HG03469 (cell line): ENCODE data around the gene HMOX2.

Source experiments
- ATAC-seq: cut with Tn5 transposase; IDR thresholded peaks from one replicate; pipeline ENCODE4 v1.9.1; 2021; ENCODE audit warnings: mild to moderate bottlenecking, moderate library complexity, moderate number of reproducible peaks; ENCODE audit not compliant: unreplicated experiment

The HMOX2 gene

DNA sequence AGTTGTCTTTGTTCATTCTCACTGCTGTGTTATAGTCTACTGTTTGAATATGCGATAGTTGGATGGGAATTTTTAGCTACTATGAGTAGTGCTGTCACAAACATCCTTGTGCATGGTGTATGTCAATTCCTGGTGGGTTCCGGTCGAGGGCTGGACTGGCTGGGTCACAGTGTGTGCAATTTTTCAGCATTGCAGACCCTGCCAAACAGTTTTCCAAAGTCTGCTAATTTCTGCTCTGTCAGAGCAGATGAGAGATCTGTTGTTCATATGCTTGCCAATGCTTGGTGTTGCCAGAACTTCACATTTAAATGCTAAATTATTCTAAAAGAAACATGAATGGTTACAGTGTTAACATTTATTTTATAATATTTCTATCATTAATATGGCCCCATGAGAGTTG, 76.3 kb downstream of the HMOX2 start:
- ATAC-seq = no peak

DNA sequence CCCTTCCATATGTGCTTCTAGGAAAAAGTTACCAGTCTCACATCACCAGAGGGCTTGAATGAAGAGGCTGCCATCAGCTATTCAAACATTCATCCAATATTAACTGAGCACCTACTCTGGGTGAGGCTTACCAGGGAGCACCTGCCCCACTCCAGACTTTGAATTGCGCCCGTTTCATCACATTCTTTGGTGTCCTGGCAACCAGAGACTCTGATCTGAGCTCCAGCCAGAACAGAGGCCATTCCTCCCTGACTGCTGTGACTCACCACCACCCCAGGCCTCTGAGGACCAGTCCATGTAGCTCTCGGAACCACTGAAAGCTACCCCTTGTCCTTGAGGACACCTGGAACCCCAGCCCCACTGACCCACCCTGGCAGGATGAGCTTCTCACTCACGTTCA, 79.9 kb downstream of the HMOX2 start, which contains the start of gene C16orf96:
TSS of gene C16orf96 (plus strand) at position 229 of the 400 bp plus-strand sequence. CDS start at position 379, 150 bp downstream.
- no peak for ATAC-seq

DNA sequence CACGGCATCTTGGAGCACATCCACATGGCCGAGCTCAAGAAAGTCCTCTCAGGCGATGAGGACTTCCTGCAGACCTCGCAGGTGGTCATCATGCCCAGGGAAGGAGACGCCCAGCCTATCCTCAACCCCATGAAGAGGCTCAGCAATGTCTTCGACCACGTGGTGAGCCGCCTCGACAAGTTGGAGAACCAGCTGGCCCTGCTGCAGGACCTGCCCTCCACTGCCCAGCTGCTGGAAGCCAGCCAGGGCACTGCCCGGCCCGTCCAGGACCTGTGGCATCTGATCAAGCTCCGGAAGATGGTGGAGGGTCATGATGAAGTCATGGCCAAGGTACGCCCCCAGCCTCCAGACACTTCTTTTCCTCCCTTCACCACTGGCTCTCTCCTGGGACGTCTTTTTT, 80.4 kb downstream of the HMOX2 start:
- ATAC-seq = no peak

DNA sequence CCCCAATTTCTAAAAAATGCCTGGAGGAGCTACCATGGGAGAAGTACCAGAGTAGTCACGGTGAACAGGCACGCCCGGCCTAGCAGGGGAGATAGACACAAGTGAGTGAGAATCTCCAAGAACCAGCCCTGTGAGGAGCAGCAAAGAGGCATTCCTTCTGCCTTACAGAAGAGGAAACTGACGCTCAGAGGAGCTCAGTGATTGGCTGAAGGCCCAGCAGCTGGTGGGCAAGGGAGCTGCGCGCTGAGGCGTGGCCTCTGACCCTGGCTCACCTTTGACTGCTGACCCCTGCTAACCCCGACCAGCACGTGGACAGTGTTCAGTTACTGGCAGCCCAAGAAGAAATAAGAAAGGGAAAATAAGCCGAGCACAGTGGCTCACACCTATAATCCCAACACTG, 81.8 kb downstream of the HMOX2 start:
- no peak for ATAC-seq
